Ishikawa (cell line): Measurements from ENCODE around the gene SEH1L.

Experiments
- CEBPB ChIP-seq: IDR thresholded peaks from 2 replicates; pipeline ENCODE4 v1.6.1; 2012
- CREB1 ChIP-seq: IDR thresholded peaks from 2 replicates; pipeline ENCODE4 v1.6.1; 2012; ENCODE audit warnings: low read depth
- EGR1 ChIP-seq: IDR thresholded peaks from 2 replicates; pipeline ENCODE4 v1.6.1; 2012
- EP300 ChIP-seq: IDR thresholded peaks from 2 replicates; pipeline ENCODE4 v1.6.1; 2012; ENCODE audit warnings: borderline replicate concordance
- FOXM1 ChIP-seq: IDR thresholded peaks from 2 replicates; pipeline ENCODE4 v1.6.1; 2012; ENCODE audit warnings: low read depth, borderline replicate concordance
- NFIC ChIP-seq: IDR thresholded peaks from 2 replicates; pipeline ENCODE4 v1.6.1; 2012
- RAD21 ChIP-seq: IDR thresholded peaks from 2 replicates; pipeline ENCODE4 v1.6.1; 2012; ENCODE audit warnings: low read depth
- REST ChIP-seq: IDR thresholded peaks from 2 replicates; pipeline ENCODE4 v1.6.1; 2012; ENCODE audit warnings: low read depth, mild to moderate bottlenecking
- TAF1 ChIP-seq: IDR thresholded peaks from 2 replicates; pipeline ENCODE4 v1.6.1; 2012; ENCODE audit warnings: low read depth, mild to moderate bottlenecking
- TCF12 ChIP-seq: IDR thresholded peaks from 2 replicates; pipeline ENCODE4 v1.6.1; 2012; ENCODE audit warnings: low read depth
- TEAD4 ChIP-seq: IDR thresholded peaks from 2 replicates; pipeline ENCODE4 v1.6.1; 2012
- YY1 ChIP-seq: IDR thresholded peaks from 2 replicates; pipeline ENCODE4 v1.6.1; 2012; ENCODE audit warnings: low read depth
- ZBTB7A ChIP-seq: IDR thresholded peaks from 2 replicates; pipeline ENCODE4 v1.6.1; 2012; ENCODE audit warnings: low read depth
- TF ChIP-seq, protein P1 (sequence below): IDR thresholded peaks from 2 replicates; pipeline ENCODE4 v1.6.1; 2012
- TF ChIP-seq, protein P2 (sequence below): IDR thresholded peaks from 2 replicates; pipeline ENCODE4 v1.6.1; 2012

SEH1L gene

DNA sequence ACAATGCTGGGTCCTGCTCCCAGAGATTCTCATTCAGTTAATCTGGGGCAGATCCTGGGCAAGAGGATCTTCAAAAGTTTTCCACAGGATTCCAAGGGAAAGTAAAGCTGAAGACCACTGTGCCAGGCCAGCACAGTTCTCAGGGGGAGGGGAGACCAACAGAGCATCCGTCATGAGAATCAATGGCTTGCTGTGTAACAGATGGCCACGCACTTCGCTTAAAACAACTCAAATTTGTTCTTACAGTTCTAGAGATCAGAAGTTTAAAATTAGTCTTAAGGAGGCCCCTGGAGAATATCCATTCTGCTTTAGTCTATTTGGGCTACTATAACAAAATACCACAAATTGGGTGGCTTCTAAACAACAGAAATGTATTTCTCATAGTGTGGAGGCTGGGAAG, 17.4 kb upstream of the SEH1L start:
- TF ChIP-seq CEBPB: no peak

GRCh38 chr18:12930908-12931307, 16.9 kb upstream of the SEH1L start:
- no peak for TF ChIP-seq EP300
- TF ChIP-seq NFIC: no peak
- TF ChIP-seq EGR1: no peak
- no peak for TF ChIP-seq FOXM1
- no peak for TF ChIP-seq TEAD4
- no peak for TF ChIP-seq TAF1
- TF ChIP-seq, protein P1, sequence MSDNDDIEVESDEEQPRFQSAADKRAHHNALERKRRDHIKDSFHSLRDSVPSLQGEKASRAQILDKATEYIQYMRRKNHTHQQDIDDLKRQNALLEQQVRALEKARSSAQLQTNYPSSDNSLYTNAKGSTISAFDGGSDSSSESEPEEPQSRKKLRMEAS: no peak
- TF ChIP-seq CEBPB: no peak
- TF ChIP-seq, protein P2, sequence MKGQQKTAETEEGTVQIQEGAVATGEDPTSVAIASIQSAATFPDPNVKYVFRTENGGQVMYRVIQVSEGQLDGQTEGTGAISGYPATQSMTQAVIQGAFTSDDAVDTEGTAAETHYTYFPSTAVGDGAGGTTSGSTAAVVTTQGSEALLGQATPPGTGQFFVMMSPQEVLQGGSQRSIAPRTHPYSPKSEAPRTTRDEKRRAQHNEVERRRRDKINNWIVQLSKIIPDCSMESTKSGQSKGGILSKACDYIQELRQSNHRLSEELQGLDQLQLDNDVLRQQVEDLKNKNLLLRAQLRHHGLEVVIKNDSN: no peak
- no peak for TF ChIP-seq TCF12
- TF ChIP-seq REST: no peak
- no peak for TF ChIP-seq CREB1

GRCh38 chr18:12933327-12933726, 14.5 kb upstream of the SEH1L start:
- TF ChIP-seq, protein P1: no peak
- TF ChIP-seq, protein P2: no peak
- no peak for TF ChIP-seq TEAD4
- no peak for TF ChIP-seq CREB1
- no peak for TF ChIP-seq ZBTB7A

DNA sequence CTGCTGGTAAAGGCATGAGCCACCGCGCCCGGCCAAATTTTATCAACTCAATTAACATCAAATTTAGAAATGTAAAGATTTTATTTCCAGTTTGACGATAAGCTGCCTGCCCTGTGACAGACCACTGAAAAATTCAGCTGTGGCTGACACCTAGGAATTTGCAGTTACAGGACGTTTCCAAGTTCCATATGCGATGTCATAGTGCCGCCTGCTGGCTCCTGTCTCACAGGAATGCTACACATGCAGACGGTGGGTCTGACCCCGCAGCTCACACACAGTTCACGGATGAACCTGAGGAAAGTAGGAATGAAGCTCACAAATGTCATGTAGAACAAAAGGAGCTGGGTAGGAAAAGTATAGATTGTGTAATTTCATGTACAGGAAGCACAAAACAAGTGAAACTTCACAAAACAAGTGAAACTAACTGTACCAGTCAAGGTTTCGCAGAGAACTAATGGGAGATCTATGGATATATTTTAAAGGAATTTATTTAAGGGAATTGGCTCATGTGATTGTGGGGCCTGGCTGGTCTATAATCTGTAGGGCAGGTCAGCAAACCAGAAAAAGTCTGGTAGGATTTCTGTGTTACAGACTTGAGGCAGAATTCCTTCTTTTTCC, 13.2 kb upstream of the SEH1L start:
- TF ChIP-seq ZBTB7A (no peak), CEBPB (no peak), REST (no peak), NFIC (no peak), FOXM1 (no peak), CREB1 (no peak), EGR1 (no peak), YY1 (no peak), TEAD4 (peak; percentile 80), TAF1 (no peak), RAD21 (peak; percentile 100), EP300 (no peak), TCF12 (no peak)
- TF ChIP-seq, protein P2: no peak
- TF ChIP-seq, protein P1: no peak

DNA sequence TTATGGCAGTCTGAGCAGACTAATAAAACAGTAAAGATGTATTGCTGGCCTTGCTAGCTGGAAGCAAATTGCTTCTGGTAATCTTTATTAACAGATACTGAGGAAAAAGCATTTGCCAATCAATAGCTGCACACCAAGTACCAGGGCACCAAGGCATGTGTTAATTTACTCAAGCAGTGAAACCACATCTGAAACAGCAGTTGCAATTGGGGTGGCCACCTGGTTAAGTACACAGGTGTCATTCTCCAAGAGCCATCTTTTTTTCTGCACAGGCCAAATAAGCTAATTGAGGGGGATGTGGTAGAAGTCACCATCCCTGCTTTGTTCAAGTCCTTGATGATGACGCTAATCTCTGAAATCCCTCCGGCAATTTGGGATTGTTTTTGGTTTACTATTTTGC, 8.6 kb upstream of the SEH1L start:
- TF ChIP-seq TAF1: no peak

GRCh38 chr18:12943215-12943614, 4.6 kb upstream of the SEH1L start:
- TF ChIP-seq, protein P1: no peak
- TF ChIP-seq FOXM1 (no peak), YY1 (no peak), EP300 (no peak), REST (no peak), EGR1 (no peak), ZBTB7A (no peak), TCF12 (no peak), NFIC (no peak), CREB1 (no peak), RAD21 (no peak), CEBPB (no peak), TEAD4 (no peak)
- TF ChIP-seq, protein P2: no peak
